ENCODE measurements around the gene NMT1. TPM values are rescaled to one million over a fixed set of nuclear protein-coding genes. Genes with fewer than 3 reads are reported as not detected.

The NMT1 gene
- total RNA-seq, 1 experiment from 2014 or later: 173 TPM

DNA sequence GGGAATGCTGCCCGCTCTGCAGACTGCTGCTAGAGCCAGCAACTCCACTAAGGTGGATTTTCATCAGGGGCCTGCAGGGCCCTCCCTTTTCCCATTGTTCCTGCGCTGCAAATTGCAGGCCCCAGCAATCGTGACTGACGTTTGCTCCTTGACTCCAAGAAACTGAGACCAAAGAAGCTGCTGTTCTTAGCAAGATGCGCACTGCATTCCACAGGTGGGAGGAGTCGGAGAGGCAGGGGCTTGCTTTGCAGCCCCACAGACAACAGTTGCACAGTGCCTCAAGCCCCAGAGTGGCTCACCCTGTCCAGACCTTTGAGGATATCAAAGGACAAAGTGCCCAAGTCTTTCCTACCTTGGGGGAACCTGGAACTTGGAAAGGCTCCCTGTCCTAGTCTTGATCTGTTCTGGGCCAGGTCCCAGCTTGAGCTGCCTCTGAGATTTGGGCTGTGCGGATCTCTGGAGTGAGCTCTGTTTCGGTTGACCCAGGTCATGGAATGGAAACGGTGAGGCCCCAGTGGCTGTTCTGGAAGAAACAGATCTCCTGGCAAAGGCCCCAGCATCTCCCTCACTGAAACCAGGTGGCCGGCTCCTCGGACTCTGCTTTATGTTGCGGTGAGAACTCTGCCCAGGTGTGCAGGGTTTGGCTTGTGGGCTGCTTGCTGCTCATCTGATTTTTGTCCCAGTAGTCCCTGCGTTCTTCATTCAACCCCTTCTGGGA, 46.3 kb downstream of the NMT1 start:
- RAD21 ChIA-PET (ENCODE audit: low non-redundant PET in 1 of 2, low total read pairs in 2 of 2, uncharacterized antibody in 2 of 2, unreplicated experiment in 2 of 2): no interaction called here
- POLR2A ChIA-PET: no interaction called here
- no TSS peak for BruUV-seq (replicated peaks)

DNA sequence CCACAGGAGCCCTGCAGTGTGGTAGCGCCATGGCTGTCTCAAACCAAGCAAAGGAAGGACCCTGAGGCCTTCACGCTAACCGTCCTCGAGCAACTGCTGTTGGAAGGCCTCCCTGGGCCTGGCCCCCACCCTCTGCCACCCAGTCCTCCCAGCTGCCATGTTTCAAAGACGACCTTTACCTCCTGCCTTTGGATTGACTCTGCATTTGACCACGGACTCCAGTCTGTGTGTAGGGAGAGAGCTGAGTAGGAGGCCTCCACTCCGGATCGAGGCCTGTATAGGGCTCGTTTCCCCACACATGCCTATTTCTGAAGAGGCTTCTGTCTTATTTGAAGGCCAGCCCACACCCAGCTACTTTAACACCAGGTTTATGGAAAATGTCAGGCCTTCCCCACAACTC, 46.9 kb downstream of the NMT1 start:
- no peaks in the 10 kb centered on the region for H3K27me3 ChIP-seq (ENCODE audit: insufficient read depth, low read length)
- intact Hi-C loops (cut with micrococcal nuclease): no loop called here
- ATAC-seq: no peak
- no peaks in the 10 kb centered on the region for H3K79me2 ChIP-seq (ENCODE audit: insufficient read depth, low read length)
- ChIA-PET CTCF (interaction anchor here (1.3 to 2.2 kb wide), 4 partner anchors 9 to 90 kb away, joined by 3 to 9 read pairs (median 6); partner anchors contain the start of gene ACBD4), RAD21 (ENCODE audit: low non-redundant PET in 1 of 2, low total read pairs in 2 of 2, uncharacterized antibody in 2 of 2, unreplicated experiment in 2 of 2) (no interaction called here), POLR2A (no interaction called here)
- peaks cover 17 to 36% of the 10 kb centered on the region in 2 experiments for H3K36me3 ChIP-seq (ENCODE audit: control insufficient read depth in 1 of 2, insufficient read depth in 2 of 2, low read length in 2 of 2)
- H3K4me3 ChIP-seq (replicated peaks in 1 of 2; ENCODE audit: low read depth in 1 of 2, low read length in 2 of 2): no peak overlapping the region
- no peaks in the 10 kb centered on the region for H3K9me3 ChIP-seq (ENCODE audit: control insufficient read depth in 1 of 2, insufficient read depth in 1 of 2, low read depth in 1 of 2, low read length in 2 of 2)
- BruUV-seq (replicated peaks): no TSS peak
- no peak overlapping the region for H3K4me2 ChIP-seq (ENCODE audit: low read length)
- H2AFZ ChIP-seq (ENCODE audit: low read depth, low read length, poor library complexity, severe bottlenecking): no peak overlapping the region
- H3K9ac ChIP-seq (ENCODE audit: low read length): no peak overlapping the region
- peaks cover 3 to 10% of the 10 kb centered on the region in 2 experiments; a peak in 2 of 4 replicates for H3K4me1 ChIP-seq (ENCODE audit: control insufficient read depth in 1 of 2, insufficient read depth in 2 of 2, low read length in 2 of 2)
- DNase-seq (ENCODE audit: low read depth, low spot score): no peak
- no peak overlapping the region; the same call in 1 of the 2 replicates for H3K27ac ChIP-seq (ENCODE audit: low read depth, low read length)
- H3K9me2 ChIP-seq (ENCODE audit: insufficient read depth): no peaks in the 10 kb centered on the region
- no peaks in the 10 kb centered on the region for H4K20me1 ChIP-seq (ENCODE audit: insufficient read depth)
- no peak for TF ChIP-seq JUND (IDR thresholded peaks at IDR 0.05)
- no peak for TF ChIP-seq ZFX (IDR thresholded peaks at IDR 0.05)
- TF ChIP-seq YY1 (IDR thresholded peaks at IDR 0.05; ENCODE audit: extremely low read depth, insufficient replicate concordance, low read depth, low read length): no peak
- no peak for TF ChIP-seq EZH2 (IDR thresholded peaks at IDR 0.05)
- TF ChIP-seq TCF7L2 (IDR thresholded peaks at IDR 0.05; ENCODE audit: borderline replicate concordance, extremely low read depth, insufficient read depth, insufficient read length): no peak
- no peak for TF ChIP-seq SP1 (IDR thresholded peaks at IDR 0.05; ENCODE audit: low read depth)
- TF ChIP-seq SIN3A (IDR thresholded peaks at IDR 0.05; ENCODE audit: low read depth): no peak
- TF ChIP-seq RAD21 (IDR thresholded peaks at IDR 0.05; ENCODE audit: low read depth): no peak
- no peak for TF ChIP-seq POLR2A (IDR thresholded peaks at IDR 0.05; ENCODE audit: borderline replicate concordance, extremely low read depth, insufficient read depth, insufficient read length)
- no peak for TF ChIP-seq SRF (IDR thresholded peaks at IDR 0.05; ENCODE audit: low read depth)
- TF ChIP-seq, protein P1, sequence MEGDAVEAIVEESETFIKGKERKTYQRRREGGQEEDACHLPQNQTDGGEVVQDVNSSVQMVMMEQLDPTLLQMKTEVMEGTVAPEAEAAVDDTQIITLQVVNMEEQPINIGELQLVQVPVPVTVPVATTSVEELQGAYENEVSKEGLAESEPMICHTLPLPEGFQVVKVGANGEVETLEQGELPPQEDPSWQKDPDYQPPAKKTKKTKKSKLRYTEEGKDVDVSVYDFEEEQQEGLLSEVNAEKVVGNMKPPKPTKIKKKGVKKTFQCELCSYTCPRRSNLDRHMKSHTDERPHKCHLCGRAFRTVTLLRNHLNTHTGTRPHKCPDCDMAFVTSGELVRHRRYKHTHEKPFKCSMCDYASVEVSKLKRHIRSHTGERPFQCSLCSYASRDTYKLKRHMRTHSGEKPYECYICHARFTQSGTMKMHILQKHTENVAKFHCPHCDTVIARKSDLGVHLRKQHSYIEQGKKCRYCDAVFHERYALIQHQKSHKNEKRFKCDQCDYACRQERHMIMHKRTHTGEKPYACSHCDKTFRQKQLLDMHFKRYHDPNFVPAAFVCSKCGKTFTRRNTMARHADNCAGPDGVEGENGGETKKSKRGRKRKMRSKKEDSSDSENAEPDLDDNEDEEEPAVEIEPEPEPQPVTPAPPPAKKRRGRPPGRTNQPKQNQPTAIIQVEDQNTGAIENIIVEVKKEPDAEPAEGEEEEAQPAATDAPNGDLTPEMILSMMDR (IDR thresholded peaks at IDR 0.05 in 2 of 3, conservative IDR thresholded peaks at IDR 0.05 in 1 of 3; ENCODE audit: borderline replicate concordance in 1 of 3, insufficient read depth in 1 of 3, low read depth in 2 of 3, low read length in 2 of 3): no peak
- no peak for TF ChIP-seq EGR1 (IDR thresholded peaks at IDR 0.05; ENCODE audit: low read depth)
- TF ChIP-seq, protein P2, sequence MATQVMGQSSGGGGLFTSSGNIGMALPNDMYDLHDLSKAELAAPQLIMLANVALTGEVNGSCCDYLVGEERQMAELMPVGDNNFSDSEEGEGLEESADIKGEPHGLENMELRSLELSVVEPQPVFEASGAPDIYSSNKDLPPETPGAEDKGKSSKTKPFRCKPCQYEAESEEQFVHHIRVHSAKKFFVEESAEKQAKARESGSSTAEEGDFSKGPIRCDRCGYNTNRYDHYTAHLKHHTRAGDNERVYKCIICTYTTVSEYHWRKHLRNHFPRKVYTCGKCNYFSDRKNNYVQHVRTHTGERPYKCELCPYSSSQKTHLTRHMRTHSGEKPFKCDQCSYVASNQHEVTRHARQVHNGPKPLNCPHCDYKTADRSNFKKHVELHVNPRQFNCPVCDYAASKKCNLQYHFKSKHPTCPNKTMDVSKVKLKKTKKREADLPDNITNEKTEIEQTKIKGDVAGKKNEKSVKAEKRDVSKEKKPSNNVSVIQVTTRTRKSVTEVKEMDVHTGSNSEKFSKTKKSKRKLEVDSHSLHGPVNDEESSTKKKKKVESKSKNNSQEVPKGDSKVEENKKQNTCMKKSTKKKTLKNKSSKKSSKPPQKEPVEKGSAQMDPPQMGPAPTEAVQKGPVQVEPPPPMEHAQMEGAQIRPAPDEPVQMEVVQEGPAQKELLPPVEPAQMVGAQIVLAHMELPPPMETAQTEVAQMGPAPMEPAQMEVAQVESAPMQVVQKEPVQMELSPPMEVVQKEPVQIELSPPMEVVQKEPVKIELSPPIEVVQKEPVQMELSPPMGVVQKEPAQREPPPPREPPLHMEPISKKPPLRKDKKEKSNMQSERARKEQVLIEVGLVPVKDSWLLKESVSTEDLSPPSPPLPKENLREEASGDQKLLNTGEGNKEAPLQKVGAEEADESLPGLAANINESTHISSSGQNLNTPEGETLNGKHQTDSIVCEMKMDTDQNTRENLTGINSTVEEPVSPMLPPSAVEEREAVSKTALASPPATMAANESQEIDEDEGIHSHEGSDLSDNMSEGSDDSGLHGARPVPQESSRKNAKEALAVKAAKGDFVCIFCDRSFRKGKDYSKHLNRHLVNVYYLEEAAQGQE (IDR thresholded peaks at IDR 0.05; ENCODE audit: low read depth): no peak

More for the DNA sequence above, 46.3 kb downstream of the NMT1 start:
- TF ChIP-seq EGR1 (IDR thresholded peaks at IDR 0.05; ENCODE audit: low read depth) (no peak), RAD21 (IDR thresholded peaks at IDR 0.05; ENCODE audit: low read depth) (no peak), ZNF274 (IDR thresholded peaks at IDR 0.05; ENCODE audit: low read depth, low read length) (no peak), TCF7L2 (IDR thresholded peaks at IDR 0.05; ENCODE audit: borderline replicate concordance, extremely low read depth, insufficient read depth, insufficient read length) (no peak), EZH2phosphoT487 (IDR thresholded peaks at IDR 0.05; ENCODE audit: borderline replicate concordance) (no peak), SP1 (IDR thresholded peaks at IDR 0.05; ENCODE audit: low read depth) (no peak), ELF1 (IDR thresholded peaks at IDR 0.05; ENCODE audit: borderline replicate concordance, low read depth) (no peak)
- no peak for DNase-seq (ENCODE audit: low read depth, low spot score)
- CTCF ChIA-PET: interaction anchor here (1.3 to 1.6 kb wide), 2 partner anchors 13 to 28 kb away, joined by 3 to 4 read pairs; partner anchors contain the start of gene ACBD4
- Histone ChIP-seq H3K9ac (ENCODE audit: low read length) (no peak overlapping the region), H3K4me1 (ENCODE audit: control insufficient read depth in 1 of 2, insufficient read depth in 2 of 2, low read length in 2 of 2) (peaks cover 3 to 10% of the 10 kb centered on the region in 2 experiments; a peak in 2 of 4 replicates), H3K36me3 (ENCODE audit: control insufficient read depth in 1 of 2, insufficient read depth in 2 of 2, low read length in 2 of 2) (peaks cover 20 to 42% of the 10 kb centered on the region in 2 experiments), H4K20me1 (ENCODE audit: insufficient read depth) (no peaks in the 10 kb centered on the region), H3K27me3 (ENCODE audit: insufficient read depth, low read length) (no peaks in the 10 kb centered on the region), H3K27ac (ENCODE audit: low read depth, low read length) (no peak overlapping the region; the same call in 1 of the 2 replicates), H2AFZ (ENCODE audit: low read depth, low read length, poor library complexity, severe bottlenecking) (no peak overlapping the region), H3K4me3 (replicated peaks in 1 of 2; ENCODE audit: low read depth in 1 of 2, low read length in 2 of 2) (no peak overlapping the region), H3K9me2 (ENCODE audit: insufficient read depth) (no peaks in the 10 kb centered on the region), H3K4me2 (ENCODE audit: low read length) (no peak overlapping the region), H3K79me2 (ENCODE audit: insufficient read depth, low read length) (no peaks in the 10 kb centered on the region), H3K9me3 (ENCODE audit: control insufficient read depth in 1 of 2, insufficient read depth in 1 of 2, low read depth in 1 of 2, low read length in 2 of 2) (no peaks in the 10 kb centered on the region)
- no peak for ATAC-seq
- intact Hi-C loops (cut with micrococcal nuclease): no loop called here

All from HCT116 (cell line).